Activated CD8-positive, alpha-beta memory T cell treated with anti-CD3 and anti-CD28 coated beads for 24 hours (primary cell): ENCODE data around the gene NEIL3.

Source experiments
- DNase-seq: peaks from one replicate; pipeline ENCODE4 v3.0.0-alpha.2; 2020

Gene NEIL3

DNA sequence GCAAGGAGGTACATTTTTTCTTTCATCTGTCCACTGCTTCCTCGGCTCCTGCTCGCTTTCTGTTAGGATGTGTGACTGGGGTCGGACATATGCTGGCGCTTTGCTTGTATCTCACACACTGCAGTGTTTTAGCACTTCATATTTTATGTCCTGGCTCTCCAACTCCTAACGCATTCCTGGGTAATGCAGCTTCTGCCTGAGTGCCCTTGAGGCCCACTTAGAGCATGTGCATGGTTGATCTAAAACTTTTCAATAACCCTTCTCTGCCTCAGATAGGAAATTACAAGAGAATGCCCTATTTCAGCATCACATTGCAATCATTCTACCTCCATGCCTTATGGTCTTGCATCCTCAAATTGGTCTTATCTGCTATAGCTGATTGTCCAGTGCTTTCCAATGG lies 65.3 kb downstream of the NEIL3 start:
- DNase-seq = no peak

DNA sequence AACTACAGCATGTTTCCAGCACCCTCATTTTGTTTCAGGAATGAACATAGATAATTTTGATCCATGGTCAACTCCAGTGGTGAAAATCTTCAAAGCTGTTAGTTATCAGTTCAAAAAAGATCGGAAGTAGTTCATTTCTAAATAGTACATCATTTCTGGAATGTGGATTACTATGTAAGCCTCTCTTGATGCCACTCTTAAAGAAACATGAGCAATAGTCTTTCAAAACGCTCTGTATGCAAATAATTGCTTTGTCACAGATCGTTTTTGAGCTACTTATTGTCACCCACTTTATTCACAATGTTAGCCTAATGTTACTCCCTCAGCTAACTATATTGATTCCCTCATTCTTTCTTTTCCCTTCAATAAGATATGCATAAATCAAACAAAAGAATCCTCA lies 65.7 kb downstream of the NEIL3 start:
- DNase-seq = no peak

DNA sequence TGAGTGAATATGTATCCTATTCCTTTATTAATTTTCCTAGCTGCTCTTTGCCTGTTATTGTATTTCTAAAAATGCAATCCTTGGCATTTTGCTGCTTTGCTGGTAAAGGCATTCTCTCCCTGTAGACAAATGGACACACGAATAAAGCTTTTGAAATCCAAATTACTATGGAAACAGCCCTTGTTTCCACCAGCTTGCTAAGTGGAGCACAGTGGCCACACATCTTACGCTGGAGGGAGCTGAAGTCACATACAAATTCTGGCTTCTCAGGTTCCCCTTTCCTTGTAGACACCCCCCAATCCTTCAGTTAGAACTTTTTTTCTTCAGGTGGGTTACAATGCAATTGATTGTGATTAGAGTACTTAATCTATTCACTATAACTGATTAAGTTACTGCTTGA lies 66.3 kb downstream of the NEIL3 start:
- no peak for DNase-seq

DNA sequence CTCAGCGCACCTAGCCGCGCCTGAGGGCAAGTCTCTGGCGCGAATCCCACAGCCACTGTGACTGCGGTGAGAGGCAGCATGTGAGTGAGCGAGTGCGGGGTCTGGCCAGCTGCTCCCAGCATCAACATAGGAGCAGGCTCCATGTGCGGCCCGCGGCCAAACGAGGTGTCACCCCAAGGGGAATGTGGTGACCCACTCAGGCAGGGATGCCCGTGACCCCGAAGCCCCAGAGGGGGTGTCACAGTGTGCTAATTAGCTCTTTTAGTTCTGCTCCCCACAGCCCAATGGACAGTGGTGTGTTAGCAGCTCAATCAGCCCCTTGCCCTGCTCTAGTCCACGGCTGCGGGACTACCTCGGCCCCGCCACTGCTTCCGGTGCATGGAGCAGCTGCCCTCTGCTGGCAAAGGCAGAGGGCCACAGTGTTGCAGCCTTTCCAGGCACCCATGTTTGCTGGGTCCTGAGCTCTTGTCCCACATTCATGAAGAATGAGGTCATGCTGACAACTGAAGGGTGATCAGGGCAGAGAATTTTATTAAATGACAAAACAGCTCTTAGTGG lies 71.1 kb downstream of the NEIL3 start:
- DNase-seq = no peak

DNA sequence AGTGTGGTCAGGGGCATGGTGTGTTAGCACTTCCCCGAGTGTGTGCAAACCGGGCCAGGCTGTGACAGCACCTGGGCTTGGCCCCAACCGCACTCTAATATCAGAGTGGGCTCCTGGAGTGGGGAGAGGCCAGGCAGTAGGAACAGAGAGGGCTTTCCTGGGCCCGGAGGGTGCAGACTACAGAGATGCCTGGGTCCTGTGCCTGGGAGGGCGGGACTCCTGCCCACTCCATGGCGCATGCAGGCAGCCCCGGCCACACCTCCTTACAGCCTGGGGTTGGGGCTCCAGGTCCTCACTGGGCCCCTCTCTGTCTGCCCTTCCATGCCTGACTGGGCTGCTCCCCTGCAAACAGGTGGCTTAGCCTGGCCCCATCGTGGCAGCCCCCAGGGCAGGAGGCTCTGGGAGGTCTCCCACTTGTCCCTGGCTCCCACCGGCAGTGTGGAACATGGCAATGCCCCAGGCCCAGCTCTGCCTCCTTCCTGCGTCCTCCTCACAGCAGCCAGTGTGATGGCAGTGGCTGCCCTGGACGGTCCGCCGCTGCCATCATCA lies 72.2 kb downstream of the NEIL3 start:
- no peak for DNase-seq

GRCh38 chr4:177384856-177385397 lies 75.3 kb downstream of the NEIL3 start:
- DNase-seq = no peak

DNA sequence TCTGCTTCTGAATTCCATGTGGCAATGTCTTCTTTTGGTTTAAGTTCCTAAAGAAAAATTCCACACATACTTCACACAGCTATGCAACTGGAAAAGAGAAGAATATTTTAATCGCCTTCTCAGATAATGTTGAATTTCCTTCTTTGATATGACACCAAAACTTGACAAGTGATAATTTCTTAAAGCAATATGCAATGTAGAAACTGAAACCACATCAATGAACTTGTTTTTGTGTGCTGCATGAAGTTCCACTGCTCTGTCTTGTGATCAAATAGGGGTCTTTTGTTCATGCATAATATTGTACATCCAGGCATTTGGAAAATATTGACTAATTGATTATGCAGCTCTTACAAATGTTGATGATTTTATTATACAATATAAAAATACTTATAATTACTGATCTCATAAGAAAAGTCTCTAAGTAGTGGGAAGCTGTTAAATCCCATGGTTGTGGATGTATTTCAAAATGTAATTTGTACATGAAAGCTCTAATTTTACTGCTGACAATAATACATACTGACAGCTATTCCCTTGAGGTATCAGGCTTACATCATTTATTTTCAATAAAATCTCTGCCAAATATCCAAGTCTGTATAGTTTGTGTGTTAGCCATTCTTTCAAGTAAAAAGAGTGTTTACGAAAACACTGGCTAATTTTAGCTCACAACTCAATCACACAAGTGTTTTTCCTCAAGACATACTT lies 76.1 kb downstream of the NEIL3 start:
- DNase-seq = no peak

GRCh38 chr4:177386278-177386815 lies 76.7 kb downstream of the NEIL3 start:
- no peak for DNase-seq

DNA sequence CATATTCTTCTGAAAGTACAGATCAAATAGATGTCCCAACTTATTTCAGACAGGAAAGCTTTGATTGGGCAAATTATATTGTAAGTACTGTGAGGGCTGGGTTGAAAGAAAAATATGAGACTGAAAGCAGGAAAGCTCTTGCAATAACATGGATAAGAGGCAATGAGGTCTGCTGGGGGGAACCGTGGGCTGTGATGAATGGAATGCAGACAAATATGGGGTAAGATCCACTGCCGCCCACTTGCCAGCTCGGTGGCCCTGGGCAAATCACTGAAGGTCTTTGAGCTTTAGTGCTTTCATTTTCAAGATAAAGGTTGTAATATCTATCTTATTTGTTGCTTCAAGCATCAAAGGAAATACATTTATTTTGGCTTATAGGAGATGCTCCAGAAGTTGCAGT lies 81.6 kb downstream of the NEIL3 start:
- no peak for DNase-seq

GRCh38 chr4:177391953-177392352 lies 82.3 kb downstream of the NEIL3 start:
- no peak for DNase-seq

- peak; percentile 60 for DNase-seq
Measured at GRCh38 chr4:177393236-177393635, 83.6 kb downstream of the NEIL3 start.

GRCh38 chr4:177396352-177396751 lies 86.7 kb downstream of the NEIL3 start:
- no peak for DNase-seq

GRCh38 chr4:177400030-177400429 lies 90.4 kb downstream of the NEIL3 start:
- DNase-seq = no peak

GRCh38 chr4:177401658-177402273 lies 92.1 kb downstream of the NEIL3 start:
- no peak for DNase-seq

GRCh38 chr4:177403746-177404145 lies 94.1 kb downstream of the NEIL3 start:
- DNase-seq = no peak

- no peak for DNase-seq
Measured at GRCh38 chr4:177404342-177404741, 94.7 kb downstream of the NEIL3 start.

- DNase-seq = no peak
Measured at GRCh38 chr4:177404986-177405385, 95.3 kb downstream of the NEIL3 start.

DNA sequence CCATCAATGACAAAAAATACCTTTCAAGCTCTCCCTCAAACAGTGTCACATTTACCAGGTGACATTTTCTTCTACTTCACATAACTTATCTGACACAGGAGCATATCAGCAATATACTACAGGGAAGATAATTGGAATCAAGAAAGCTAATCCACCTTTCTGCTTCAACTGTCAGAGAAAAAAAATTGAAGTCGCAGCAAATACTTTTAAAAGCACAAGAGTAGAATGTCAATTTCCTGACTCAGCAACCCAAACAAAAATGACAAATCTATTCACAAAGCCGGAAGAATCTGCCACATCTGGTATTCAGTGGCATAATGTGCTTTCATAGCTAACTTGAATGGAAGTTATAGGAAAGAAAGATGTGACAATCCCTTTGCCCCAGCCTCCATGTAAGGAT lies 95.8 kb downstream of the NEIL3 start:
- no peak for DNase-seq

GRCh38 chr4:177408023-177408422 lies 98.3 kb downstream of the NEIL3 start:
- DNase-seq = no peak

DNA sequence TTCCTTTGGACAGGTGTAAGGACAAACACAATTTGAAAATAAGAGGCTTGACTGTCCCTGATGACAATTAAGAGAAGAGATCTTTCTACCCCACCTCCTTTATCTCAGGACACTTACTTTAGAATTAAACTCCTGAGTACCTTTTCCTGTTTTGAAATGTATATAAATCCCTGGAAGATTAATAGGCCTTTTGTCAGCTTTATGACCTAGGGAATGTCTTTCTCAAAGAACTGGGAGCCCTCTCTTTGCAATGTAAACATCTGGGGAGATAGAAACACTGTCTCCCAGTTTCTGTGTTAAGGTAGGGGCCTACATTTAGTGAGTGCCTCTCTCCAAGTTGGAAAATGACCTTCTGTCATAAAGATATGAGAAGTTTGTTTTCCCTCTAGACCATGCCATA lies 100.9 kb downstream of the NEIL3 start:
- DNase-seq = no peak

- no peak for DNase-seq
Measured at GRCh38 chr4:177411996-177412395, 102.3 kb downstream of the NEIL3 start.
